Dendritic cell treated with granulocyte-macrophage colony-stimulating factor and Interleukin-4, amounts not matched to agents 40 ng/mL and 50 ng/mL, for 4 days (primary cell): ENCODE measurements around the gene MTSS2.
A peak's percentile ranks its signal among the peaks of the same experiment; 100 is the strongest.

ENCODE experiments used
- H3K27ac Mint-ChIP-seq: one replicate; pipeline ENCODE4 v1.8.0; 2022; ENCODE audit warnings: mild to moderate bottlenecking, mixed read lengths
- H3K27me3 Mint-ChIP-seq: one replicate; pipeline ENCODE4 v1.8.0; 2022; ENCODE audit warnings: mild to moderate bottlenecking, mixed read lengths
- H3K36me3 Mint-ChIP-seq: one replicate; pipeline ENCODE4 v1.8.0; 2022; ENCODE audit warnings: low read depth, mixed read lengths
- H3K4me1 Mint-ChIP-seq: one replicate; pipeline ENCODE4 v1.8.0; 2022; ENCODE audit warnings: low read depth, mixed read lengths
- H3K4me3 Mint-ChIP-seq: one replicate; pipeline ENCODE4 v1.8.0; 2022; ENCODE audit warnings: mild to moderate bottlenecking, moderate library complexity, mixed read lengths
- H3K9me3 Mint-ChIP-seq: one replicate; pipeline ENCODE4 v1.8.0; 2022; ENCODE audit warnings: mixed read lengths
- intact Hi-C: fragments of 100-400 bp; cut with micrococcal nuclease; formaldehyde crosslinking; loops from one replicate; pipeline ENCODE4 v1.15.0; 2022

Gene MTSS2, protein sequence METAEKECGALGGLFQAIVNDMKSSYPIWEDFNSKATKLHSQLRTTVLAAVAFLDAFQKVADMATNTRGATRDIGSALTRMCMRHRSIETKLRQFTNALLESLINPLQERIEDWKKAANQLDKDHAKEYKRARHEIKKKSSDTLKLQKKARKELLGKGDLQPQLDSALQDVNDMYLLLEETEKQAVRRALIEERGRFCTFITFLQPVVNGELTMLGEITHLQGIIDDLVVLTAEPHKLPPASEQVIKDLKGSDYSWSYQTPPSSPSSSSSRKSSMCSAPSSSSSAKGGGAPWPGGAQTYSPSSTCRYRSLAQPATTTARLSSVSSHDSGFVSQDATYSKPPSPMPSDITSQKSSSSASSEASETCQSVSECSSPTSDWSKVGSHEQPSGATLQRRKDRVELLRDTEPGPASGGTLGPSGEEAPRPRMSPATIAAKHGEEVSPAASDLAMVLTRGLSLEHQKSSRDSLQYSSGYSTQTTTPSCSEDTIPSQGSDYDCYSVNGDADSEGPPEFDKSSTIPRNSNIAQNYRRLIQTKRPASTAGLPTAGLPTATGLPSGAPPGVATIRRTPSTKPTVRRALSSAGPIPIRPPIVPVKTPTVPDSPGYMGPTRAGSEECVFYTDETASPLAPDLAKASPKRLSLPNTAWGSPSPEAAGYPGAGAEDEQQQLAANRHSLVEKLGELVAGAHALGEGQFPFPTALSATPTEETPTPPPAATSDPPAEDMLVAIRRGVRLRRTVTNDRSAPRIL

GRCh38 chr16:70685938-70686375 is at the start of gene MTSS2:
Gene MTSS2 (minus strand): TSS chr16:70686053. CDS start chr16:70685791, 262 bp downstream.
- Mint-ChIP-seq H3K4me3 (peak within 1 kb of the TSS; percentile 35), H3K4me1 (no peaks in the 10 kb centered on the region), H3K36me3 (peaks cover 41% of the 10 kb centered on the region), H3K27me3 (peaks cover 28% of the 10 kb centered on the region), H3K9me3 (no peaks in the 10 kb centered on the region), H3K27ac (no peak within 1 kb of the TSS)
- intact Hi-C loops, result no loop called here

GRCh38 chr16:70735141-70735979 is 49.5 kb upstream of the MTSS2 start:
- H3K4me1 Mint-ChIP-seq, result peaks cover 24% of the 10 kb centered on the region
- H3K27me3 Mint-ChIP-seq, result no peaks in the 10 kb centered on the region
- no peak overlapping the region for H3K27ac Mint-ChIP-seq

GRCh38 chr16:70734522-70735095 is 48.8 kb upstream of the MTSS2 start:
- Mint-ChIP-seq H3K9me3 (no peaks in the 10 kb centered on the region), H3K36me3 (peaks cover 96% of the 10 kb centered on the region), H3K4me3 (no peak overlapping the region), H3K27ac (no peak overlapping the region), H3K4me1 (peaks cover 32% of the 10 kb centered on the region), H3K27me3 (no peaks in the 10 kb centered on the region)
- intact Hi-C loops, result no loop called here

More at GRCh38 chr16:70735141-70735979, 49.5 kb upstream of the MTSS2 start:
- H3K9me3 Mint-ChIP-seq, result no peaks in the 10 kb centered on the region
- H3K36me3 Mint-ChIP-seq, result peaks cover 96% of the 10 kb centered on the region
- intact Hi-C loops, result no loop called here
- H3K4me3 Mint-ChIP-seq, result no peak overlapping the region

DNA sequence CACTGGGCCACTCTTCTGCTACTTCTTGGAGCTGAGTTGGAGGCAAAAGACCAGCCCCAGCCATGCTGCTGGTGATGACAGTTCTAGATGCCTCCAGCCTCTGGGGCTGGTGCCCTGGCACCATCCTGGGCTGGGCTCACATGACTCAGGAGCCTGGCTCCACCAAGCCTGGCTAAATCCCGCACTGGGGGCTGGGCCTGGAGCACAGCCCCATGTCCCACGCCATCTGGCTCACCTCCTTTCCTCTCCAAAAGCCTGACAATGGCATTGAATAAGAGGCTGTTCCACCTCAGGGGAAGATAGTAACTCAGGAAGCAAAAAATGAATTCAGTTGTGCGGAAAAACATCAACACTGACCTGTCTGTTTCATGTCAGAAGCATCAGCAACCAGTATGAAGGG is 45.1 kb upstream of the MTSS2 start:
- H3K9me3 Mint-ChIP-seq, result no peaks in the 10 kb centered on the region
- no peak overlapping the region for H3K4me3 Mint-ChIP-seq
- H3K27ac Mint-ChIP-seq, result no peak overlapping the region
- no peaks in the 10 kb centered on the region for H3K27me3 Mint-ChIP-seq
- intact Hi-C loops, result no loop called here
- H3K4me1 Mint-ChIP-seq, result peaks cover 39% of the 10 kb centered on the region
- peaks cover 96% of the 10 kb centered on the region for H3K36me3 Mint-ChIP-seq

- no peaks in the 10 kb centered on the region for H3K9me3 Mint-ChIP-seq
- H3K36me3 Mint-ChIP-seq, result peaks cover 96% of the 10 kb centered on the region
These were observed 44.2 kb upstream of the MTSS2 start for GRCh38 chr16:70730031-70730430.

DNA sequence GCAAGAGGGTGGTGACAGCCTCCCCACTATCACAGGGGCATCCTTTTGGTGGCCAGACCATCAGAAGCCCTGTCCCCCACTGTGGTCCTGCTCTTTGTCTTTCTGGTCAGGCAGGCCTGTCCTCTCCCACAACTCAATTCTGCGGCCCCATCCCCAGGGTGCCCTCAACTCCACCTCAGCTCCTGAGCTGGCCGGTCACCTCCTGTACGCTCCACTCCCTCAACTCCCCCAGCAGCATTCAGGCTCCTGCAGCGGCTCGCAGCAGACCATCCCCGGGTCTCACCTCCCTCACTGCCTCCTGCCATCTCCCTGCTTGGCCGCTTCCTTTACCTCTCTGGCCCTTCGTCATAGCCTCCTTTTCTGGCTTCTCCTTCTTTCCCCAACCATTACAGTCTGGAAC is 43.4 kb upstream of the MTSS2 start:
- intact Hi-C loops, result no loop called here
- Mint-ChIP-seq H3K27me3 (no peaks in the 10 kb centered on the region), H3K9me3 (no peaks in the 10 kb centered on the region), H3K36me3 (peaks cover 96% of the 10 kb centered on the region), H3K4me3 (no peak overlapping the region), H3K4me1 (peaks cover 47% of the 10 kb centered on the region), H3K27ac (no peak overlapping the region)

More at GRCh38 chr16:70730031-70730430, 44.2 kb upstream of the MTSS2 start:
- Mint-ChIP-seq H3K4me3 (no peak overlapping the region), H3K4me1 (peaks cover 47% of the 10 kb centered on the region), H3K27ac (no peak overlapping the region), H3K27me3 (no peaks in the 10 kb centered on the region)
- intact Hi-C loops, result no loop called here

GRCh38 chr16:70728150-70728549 is 42.3 kb upstream of the MTSS2 start:
- Mint-ChIP-seq H3K4me3 (no peak overlapping the region), H3K9me3 (no peaks in the 10 kb centered on the region), H3K27ac (peak overlapping the region; percentile 63), H3K27me3 (no peaks in the 10 kb centered on the region), H3K4me1 (peaks cover 47% of the 10 kb centered on the region), H3K36me3 (peaks cover 100% of the 10 kb centered on the region)
- intact Hi-C loops, result no loop called here

DNA sequence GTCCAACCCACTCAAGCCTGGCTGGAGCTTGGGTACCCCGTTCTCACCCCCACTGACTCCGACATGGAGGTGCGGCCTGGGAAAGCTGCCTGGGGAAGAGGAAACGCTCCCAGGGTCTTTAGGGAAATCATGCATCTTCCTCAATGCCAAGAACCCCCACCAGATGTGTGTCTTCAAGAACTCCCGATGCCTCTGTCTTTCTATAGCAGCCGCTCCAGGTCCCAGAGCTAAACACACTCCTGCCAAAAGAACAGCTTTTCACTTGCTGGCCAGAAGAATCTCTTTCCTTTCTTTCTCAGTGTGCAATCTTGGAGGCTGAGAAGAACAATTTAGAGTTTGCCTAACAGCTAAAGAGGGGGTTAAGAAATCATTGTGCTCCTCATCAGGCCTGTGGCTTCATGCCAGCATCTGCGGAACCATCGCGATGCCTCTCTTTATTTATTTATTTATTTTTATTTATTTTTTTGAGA is 41.1 kb upstream of the MTSS2 start:
- Mint-ChIP-seq H3K36me3 (peaks cover 100% of the 10 kb centered on the region), H3K27me3 (no peaks in the 10 kb centered on the region), H3K27ac (no peak overlapping the region), H3K4me1 (peaks cover 47% of the 10 kb centered on the region), H3K4me3 (no peak overlapping the region), H3K9me3 (no peaks in the 10 kb centered on the region)
- intact Hi-C loops, result no loop called here

- Mint-ChIP-seq H3K9me3 (no peaks in the 10 kb centered on the region), H3K27me3 (no peaks in the 10 kb centered on the region), H3K36me3 (peaks cover 100% of the 10 kb centered on the region), H3K4me1 (peaks cover 52% of the 10 kb centered on the region), H3K4me3 (no peak overlapping the region), H3K27ac (peak overlapping the region; percentile 58)
- intact Hi-C loops, result no loop called here
These were observed 40.3 kb upstream of the MTSS2 start for GRCh38 chr16:70725912-70726828.

GRCh38 chr16:70725024-70725911 is 39.4 kb upstream of the MTSS2 start:
- H3K27me3 Mint-ChIP-seq, result no peaks in the 10 kb centered on the region
- no peak overlapping the region for H3K4me3 Mint-ChIP-seq
- peaks cover 53% of the 10 kb centered on the region for H3K4me1 Mint-ChIP-seq
- peak overlapping the region; percentile 58 for H3K27ac Mint-ChIP-seq
- H3K9me3 Mint-ChIP-seq, result no peaks in the 10 kb centered on the region
- intact Hi-C loops, result no loop called here
- H3K36me3 Mint-ChIP-seq, result peaks cover 100% of the 10 kb centered on the region

- Mint-ChIP-seq H3K27ac (peak overlapping the region; percentile 58), H3K4me1 (peaks cover 44% of the 10 kb centered on the region), H3K9me3 (no peaks in the 10 kb centered on the region), H3K4me3 (no peak overlapping the region), H3K27me3 (no peaks in the 10 kb centered on the region), H3K36me3 (peaks cover 100% of the 10 kb centered on the region)
- intact Hi-C loops, result no loop called here
These were observed 38.5 kb upstream of the MTSS2 start for GRCh38 chr16:70724146-70725023.
